HUES64 (cell line): Measurements from ENCODE around the gene PRKCD.

Experiments
- H3K27ac ChIP-seq: 2 replicates; pipeline ENCODE4 v1.7.0; 2013; ENCODE audit warnings: low read depth, low read length, inconsistent platforms
- H3K27me3 ChIP-seq: 2 replicates; pipeline ENCODE4 v1.6.1; 2013; ENCODE audit warnings: mild to moderate bottlenecking, low read length; ENCODE audit not compliant: insufficient read depth
- H3K36me3 ChIP-seq: 2 replicates; pipeline ENCODE4 v1.6.1; 2013; ENCODE audit warnings: mild to moderate bottlenecking, low read length; ENCODE audit not compliant: insufficient read depth
- H3K4me1 ChIP-seq: 2 replicates; pipeline ENCODE4 v1.6.1; 2013; ENCODE audit warnings: mild to moderate bottlenecking, low read length, moderate library complexity; ENCODE audit not compliant: insufficient read depth
- H3K4me3 ChIP-seq: 2 replicates; pipeline ENCODE4 v1.5.1; 2013; ENCODE audit warnings: mild to moderate bottlenecking, low read length, moderate library complexity
- H3K9ac ChIP-seq: 2 replicates; pipeline ENCODE4 v1.6.1; 2013; ENCODE audit warnings: mild to moderate bottlenecking, low read depth, low read length
- H3K9me3 ChIP-seq: 2 replicates; pipeline ENCODE4 v1.6.1; 2013; ENCODE audit warnings: low read depth, low read length; ENCODE audit not compliant: insufficient read depth
- WGBS: fragments of 150-250, 120-280 bp; methylation state at CpG from one replicate; pipeline ENCODE4 v1.1.7; 2013; ENCODE audit warnings: missing lambda C conversion rate; 5-methylcytosine and 5-hydroxymethylcytosine counted together

Gene PRKCD

GRCh38 chr3:53185761-53186465, 24.9 kb downstream of the PRKCD start:
- H3K4me1 ChIP-seq, result no peaks in the 10 kb centered on the region
- H3K36me3 ChIP-seq, result peaks cover 35% of the 10 kb centered on the region

GRCh38 chr3:53186726-53187125, 25.7 kb downstream of the PRKCD start:
- H3K27ac ChIP-seq, result no peak overlapping the region
- 95% methylated on average over 8 of the region's 9 CpGs for whole genome bisulfite sequencing
- H3K4me3 ChIP-seq, result no peak overlapping the region
- no peaks in the 10 kb centered on the region for H3K4me1 ChIP-seq
- no peak overlapping the region; the same call in 1 of the 2 replicates for H3K9ac ChIP-seq
- H3K9me3 ChIP-seq, result no peaks in the 10 kb centered on the region
- H3K27me3 ChIP-seq, result no peaks in the 10 kb centered on the region
- peaks cover 27% of the 10 kb centered on the region for H3K36me3 ChIP-seq

More at GRCh38 chr3:53185761-53186465, 24.9 kb downstream of the PRKCD start:
- Histone ChIP-seq H3K27me3 (no peaks in the 10 kb centered on the region), H3K9ac (no peak overlapping the region), H3K9me3 (no peaks in the 10 kb centered on the region), H3K27ac (no peak overlapping the region), H3K4me3 (no peak overlapping the region)
- WGBS, result 94% methylated on average over 18 of the region's 20 CpGs

- Histone ChIP-seq H3K27ac (no peak overlapping the region), H3K9me3 (no peaks in the 10 kb centered on the region), H3K4me1 (no peaks in the 10 kb centered on the region), H3K4me3 (no peak overlapping the region), H3K9ac (no peak overlapping the region), H3K36me3 (peaks cover 23% of the 10 kb centered on the region), H3K27me3 (no peaks in the 10 kb centered on the region)
- WGBS, result 93% methylated on average over 4 of the region's 4 CpGs
These were observed 26.4 kb downstream of the PRKCD start for GRCh38 chr3:53187430-53187829.

- Histone ChIP-seq H3K27ac (no peak overlapping the region), H3K9ac (no peak overlapping the region), H3K4me3 (no peak overlapping the region), H3K36me3 (peaks cover 23% of the 10 kb centered on the region), H3K27me3 (no peaks in the 10 kb centered on the region), H3K9me3 (no peaks in the 10 kb centered on the region), H3K4me1 (no peaks in the 10 kb centered on the region)
- WGBS, result 87% methylated on average over 5 of the region's 5 CpGs
These were observed 27.2 kb downstream of the PRKCD start for GRCh38 chr3:53188136-53188685.

- Histone ChIP-seq H3K9ac (no peak overlapping the region), H3K27ac (no peak overlapping the region), H3K4me1 (peaks cover under 1% of the 10 kb centered on the region; the same call in 1 of the 2 replicates), H3K9me3 (no peaks in the 10 kb centered on the region), H3K36me3 (peaks cover 18% of the 10 kb centered on the region), H3K27me3 (no peaks in the 10 kb centered on the region), H3K4me3 (no peak overlapping the region)
- 94% methylated on average over 13 of the region's 13 CpGs for WGBS
These were observed 27.7 kb downstream of the PRKCD start for GRCh38 chr3:53188720-53189119.

- no peak overlapping the region for H3K9ac ChIP-seq
- peaks cover 17% of the 10 kb centered on the region for H3K36me3 ChIP-seq
- H3K4me3 ChIP-seq, result no peak overlapping the region
- no peak overlapping the region for H3K27ac ChIP-seq
- WGBS, result 93% methylated on average over 3 of the region's 3 CpGs
- no peaks in the 10 kb centered on the region for H3K9me3 ChIP-seq
- H3K27me3 ChIP-seq, result no peaks in the 10 kb centered on the region
- H3K4me1 ChIP-seq, result peaks cover 6% of the 10 kb centered on the region
These were observed 28.3 kb downstream of the PRKCD start for GRCh38 chr3:53189276-53189675.

GRCh38 chr3:53190659-53191058, 29.6 kb downstream of the PRKCD start:
- Histone ChIP-seq H3K36me3 (peaks cover 17% of the 10 kb centered on the region), H3K9ac (no peak overlapping the region), H3K4me3 (no peak overlapping the region), H3K9me3 (no peaks in the 10 kb centered on the region), H3K27me3 (no peaks in the 10 kb centered on the region), H3K4me1 (peaks cover 9% of the 10 kb centered on the region), H3K27ac (no peak overlapping the region)
- 95% methylated on average over 3 of the region's 3 CpGs for WGBS

- Histone ChIP-seq H3K4me1 (peaks cover 9% of the 10 kb centered on the region), H3K27me3 (no peaks in the 10 kb centered on the region), H3K4me3 (no peak overlapping the region), H3K9ac (no peak overlapping the region), H3K36me3 (peaks cover 6% of the 10 kb centered on the region; the same call in 1 of the 2 replicates), H3K27ac (no peak overlapping the region), H3K9me3 (no peaks in the 10 kb centered on the region)
- 88% methylated on average over 15 of the region's 16 CpGs for WGBS
These were observed 30.9 kb downstream of the PRKCD start for GRCh38 chr3:53191836-53192480.

- Histone ChIP-seq H3K9ac (no peak overlapping the region), H3K36me3 (peaks cover 5% of the 10 kb centered on the region; the same call in 1 of the 2 replicates), H3K27me3 (no peaks in the 10 kb centered on the region), H3K4me3 (no peak overlapping the region), H3K9me3 (no peaks in the 10 kb centered on the region), H3K27ac (no peak overlapping the region), H3K4me1 (peaks cover 9% of the 10 kb centered on the region)
- WGBS, result 66% methylated on average over 3 of the region's 3 CpGs
These were observed 31.6 kb downstream of the PRKCD start for GRCh38 chr3:53192608-53193007.

- no peak overlapping the region for H3K27ac ChIP-seq
- H3K4me3 ChIP-seq, result no peak overlapping the region
- H3K36me3 ChIP-seq, result peaks cover 5% of the 10 kb centered on the region; the same call in 1 of the 2 replicates
- H3K4me1 ChIP-seq, result peaks cover 9% of the 10 kb centered on the region
- H3K9ac ChIP-seq, result no peak overlapping the region
- no peaks in the 10 kb centered on the region for H3K9me3 ChIP-seq
- no peaks in the 10 kb centered on the region for H3K27me3 ChIP-seq
- WGBS, result 75% methylated on average over 11 of the region's 11 CpGs
These were observed 32.6 kb downstream of the PRKCD start for GRCh38 chr3:53193466-53194209.
